Lower leg skin (tissue), 4 donors: ENCODE measurements around the gene ZNF45. TPM values are rescaled to one million over a fixed set of nuclear protein-coding genes. Genes with fewer than 3 reads are reported as not detected.

ENCODE experiments used
- DNase-seq, 2 donors: peaks; one replicate each; pipeline ENCODE4 v3.0.0-alpha.2; 2019; ENCODE audit warnings: low spot score in 2 of 2
- H3K4me3 ChIP-seq: fragments of 200-600 bp; sonication (generic); 2 replicates; pipeline ENCODE4 v1.5.1; 2017; ENCODE audit warnings: mild to moderate bottlenecking, low read depth; ENCODE audit not compliant: poor library complexity, severe bottlenecking
- CTCF ChIP-seq, 3 donors: fragments of 450-650 bp; IDR thresholded peaks; one replicate each; pipeline ENCODE4 v1.5.1; 2016; ENCODE audit warnings: antibody characterized with exemption in 3 of 3, mild to moderate bottlenecking in 3 of 3, moderate library complexity in 2 of 3
- POLR2A ChIP-seq, 2 donors: fragments of 450-650 bp; IDR thresholded peaks; one replicate each; pipeline ENCODE4 v1.6.1; 2016 to 2017; ENCODE audit warnings: antibody characterized with exemption in 2 of 2, mild to moderate bottlenecking in 1 of 2, moderate library complexity in 1 of 2
- WGBS, 2 donors: methylation state at CpG; one replicate each; pipeline ENCODE4 v1.1.5; 2018; 5-methylcytosine and 5-hydroxymethylcytosine counted together
- intact Hi-C: fragments of 100-400 bp; cut with DNase I; formaldehyde crosslinking; loops from one replicate; pipeline ENCODE4 v1.15.0; 2023; ENCODE audit warnings: low total_unique reads
- total RNA-seq, 4 donors: library from RNA; depleted of rRNA; stranded (reverse); fragments of >200 nt; gene quantifications; one replicate each; pipeline ENCODE4 v1.1.0, GENCODE V29; 2016

Gene ZNF45
- total RNA-seq, 4 donors from 2014 or later = 7.8 to 13.1 (median 11.2) TPM

- WGBS, 2 donors = 95% methylated on average over 5 of the region's 5 CpGs
- DNase-seq = no peak
- no peak for TF ChIP-seq CTCF (IDR thresholded peaks at IDR 0.05)
- TF ChIP-seq POLR2A (IDR thresholded peaks at IDR 0.05) = no peak
- intact Hi-C loops = no loop called here
- no peak overlapping the region for H3K4me3 ChIP-seq
These were observed 6.3 kb downstream of the ZNF45 start for GRCh38 chr19:43928820-43929219.

GRCh38 chr19:43923875-43924274 is 11.2 kb downstream of the ZNF45 start:
- no peak for DNase-seq
- no peak for TF ChIP-seq CTCF (IDR thresholded peaks at IDR 0.05)
- no peak for TF ChIP-seq POLR2A (IDR thresholded peaks at IDR 0.05)
- intact Hi-C loops = no loop called here
- H3K4me3 ChIP-seq = no peak overlapping the region

GRCh38 chr19:43914051-43914450 is 21.0 kb downstream of the ZNF45 start:
- intact Hi-C loops = no loop called here
- WGBS, 2 donors = 67 to 80% methylated on average over 3 of the region's 3 CpGs
- TF ChIP-seq POLR2A (IDR thresholded peaks at IDR 0.05) (no peak), CTCF (IDR thresholded peaks at IDR 0.05) (no peak)
- no peak for DNase-seq
- no peak overlapping the region for H3K4me3 ChIP-seq

- TF ChIP-seq POLR2A (IDR thresholded peaks at IDR 0.05) = no peak
- no peak for TF ChIP-seq CTCF (IDR thresholded peaks at IDR 0.05)
- no peak for DNase-seq
- H3K4me3 ChIP-seq = no peak overlapping the region
- 96 to 100% methylated on average over 7 of the region's 7 CpGs for WGBS, 2 donors
- intact Hi-C loops = no loop called here
These were observed 21.7 kb downstream of the ZNF45 start for GRCh38 chr19:43913383-43913782.

- TF ChIP-seq POLR2A (IDR thresholded peaks at IDR 0.05) = no peak
- TF ChIP-seq CTCF (IDR thresholded peaks at IDR 0.05) = no peak
- intact Hi-C loops = no loop called here
- no peak overlapping the region for H3K4me3 ChIP-seq
- no peak for DNase-seq
These were observed 24.2 kb downstream of the ZNF45 start for GRCh38 chr19:43910884-43911283.

- intact Hi-C loops = no loop called here
- TF ChIP-seq POLR2A (IDR thresholded peaks at IDR 0.05) = no peak
- no peak for TF ChIP-seq CTCF (IDR thresholded peaks at IDR 0.05)
- DNase-seq = no peak
- 100% methylated on average over 1 of the region's 1 CpG for WGBS, 2 donors
- H3K4me3 ChIP-seq = no peak overlapping the region
These were observed 26.4 kb downstream of the ZNF45 start for GRCh38 chr19:43908659-43909058.
